Peyer's patch (tissue), 4 donors: ENCODE data around the gene GINS3.

Experiments used
- POLR2A ChIP-seq, 2 donors: fragments of 450-650 bp; IDR thresholded peaks; one replicate each; pipeline ENCODE4 v1.5.1; 2017; ENCODE audit warnings: antibody characterized with exemption in 2 of 2, mild to moderate bottlenecking in 2 of 2, moderate library complexity in 2 of 2
- TF ChIP-seq, protein P1 (sequence below), 6 experiments: fragments of 450-650 bp in 4 of 6; fragments of 200-600 bp in 2 of 6; sonication (generic) in 1 of 6; IDR thresholded peaks; one replicate each; pipeline ENCODE4 v1.5.1; 2017 to 2019; ENCODE audit warnings: antibody characterized with exemption in 6 of 6, mild to moderate bottlenecking in 3 of 6, moderate library complexity in 1 of 6

DNA sequence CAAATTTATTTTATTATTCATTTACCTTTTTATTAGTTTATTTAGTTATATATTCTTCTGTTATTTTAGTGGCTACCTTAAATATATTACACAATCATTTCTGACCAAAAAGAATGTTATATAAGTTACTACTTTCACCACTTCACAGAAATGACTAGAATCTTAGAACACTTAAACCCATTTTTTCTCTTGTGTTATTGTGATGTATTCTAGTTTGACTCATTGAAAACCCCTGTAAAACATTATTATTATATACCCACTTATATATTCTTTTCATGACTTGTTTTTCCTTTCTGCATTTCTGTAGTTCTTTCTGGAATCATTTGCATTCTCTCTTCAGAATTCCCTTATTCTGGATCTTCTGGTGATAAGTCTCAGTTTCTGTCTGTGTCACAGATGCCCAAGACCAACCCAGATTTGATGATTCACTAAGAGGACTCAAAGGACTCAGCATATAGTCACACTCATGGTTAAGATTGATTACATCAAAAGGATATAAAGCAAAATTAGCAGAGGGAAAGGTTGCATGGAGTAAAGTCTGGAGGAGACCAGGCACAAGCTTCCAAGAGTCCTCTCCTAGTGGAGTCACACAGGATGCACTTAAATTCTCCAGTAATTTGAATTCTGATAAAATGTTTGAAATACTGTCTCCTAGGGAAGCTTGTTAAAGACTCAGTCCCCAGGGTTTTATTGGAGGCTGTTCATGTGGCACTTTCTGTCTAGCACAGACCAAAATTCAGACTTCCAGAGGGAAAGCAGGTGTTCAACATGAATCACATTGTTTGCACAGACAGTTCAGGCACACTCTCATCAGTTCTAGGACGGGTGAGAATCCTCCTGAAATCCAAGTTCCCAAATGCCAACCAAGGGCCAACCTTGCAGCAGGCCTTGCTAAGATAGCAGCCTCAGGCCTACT is 7.7 kb downstream of the GINS3 start:
- TF ChIP-seq, protein P1, sequence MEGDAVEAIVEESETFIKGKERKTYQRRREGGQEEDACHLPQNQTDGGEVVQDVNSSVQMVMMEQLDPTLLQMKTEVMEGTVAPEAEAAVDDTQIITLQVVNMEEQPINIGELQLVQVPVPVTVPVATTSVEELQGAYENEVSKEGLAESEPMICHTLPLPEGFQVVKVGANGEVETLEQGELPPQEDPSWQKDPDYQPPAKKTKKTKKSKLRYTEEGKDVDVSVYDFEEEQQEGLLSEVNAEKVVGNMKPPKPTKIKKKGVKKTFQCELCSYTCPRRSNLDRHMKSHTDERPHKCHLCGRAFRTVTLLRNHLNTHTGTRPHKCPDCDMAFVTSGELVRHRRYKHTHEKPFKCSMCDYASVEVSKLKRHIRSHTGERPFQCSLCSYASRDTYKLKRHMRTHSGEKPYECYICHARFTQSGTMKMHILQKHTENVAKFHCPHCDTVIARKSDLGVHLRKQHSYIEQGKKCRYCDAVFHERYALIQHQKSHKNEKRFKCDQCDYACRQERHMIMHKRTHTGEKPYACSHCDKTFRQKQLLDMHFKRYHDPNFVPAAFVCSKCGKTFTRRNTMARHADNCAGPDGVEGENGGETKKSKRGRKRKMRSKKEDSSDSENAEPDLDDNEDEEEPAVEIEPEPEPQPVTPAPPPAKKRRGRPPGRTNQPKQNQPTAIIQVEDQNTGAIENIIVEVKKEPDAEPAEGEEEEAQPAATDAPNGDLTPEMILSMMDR (IDR thresholded peaks at IDR 0.05): no peak
- no peak for TF ChIP-seq POLR2A (IDR thresholded peaks at IDR 0.05)
